ENCODE measurements around the gene LEFTY1.

- TF ChIP-seq EZH2 (IDR thresholded peaks at IDR 0.05; ENCODE audit: borderline replicate concordance, low read length) (no peak), CTCF (conservative IDR thresholded peaks at IDR 0.05 in 1 of 2, IDR thresholded peaks at IDR 0.05 in 1 of 2; ENCODE audit: extremely low read depth in 1 of 2, insufficient read depth in 1 of 2, low read depth in 1 of 2, low read length in 2 of 2) (no peak)
Measured at GRCh38 chr1:225866061-225866837, 22.7 kb downstream of the LEFTY1 start.

All from mammary epithelial cell (primary cell).